IPS-NIHi11 (cell line): ENCODE data around the gene ADARB1.
"Not testable (repeated sequence)": the region's sequence is repeated elsewhere in the genome, so short reads cannot be mapped to it uniquely, and the experiment has no call there.

ENCODE experiments used
- DNase-seq: peaks from one replicate; pipeline ENCODE4 v3.0.0; 2012; ENCODE audit warnings: mixed read lengths, low spot score

The ADARB1 gene

GRCh38 chr21:45074048-45074817, at the start of gene ADARB1:
ADARB1 (plus strand) TSS chr21:45074580; CDS start chr21:45171657, 97,077 bp downstream.
- DNase-seq = peak; percentile 97

GRCh38 chr21:45026066-45026745, 48.2 kb upstream of the ADARB1 start:
- DNase-seq = no peak

- no peak for DNase-seq
Observed at GRCh38 chr21:45026826-45027225, 47.6 kb upstream of the ADARB1 start.

GRCh38 chr21:45027241-45028196, 46.9 kb upstream of the ADARB1 start:
- no peak for DNase-seq

GRCh38 chr21:45028645-45029044, 45.7 kb upstream of the ADARB1 start:
- not testable (repeated sequence) for DNase-seq

GRCh38 chr21:45029298-45029947, 45.0 kb upstream of the ADARB1 start:
- DNase-seq = peak; percentile 79

- DNase-seq = peak; percentile 76
Observed at GRCh38 chr21:45029948-45030681, 44.3 kb upstream of the ADARB1 start.

GRCh38 chr21:45030682-45031570, 43.5 kb upstream of the ADARB1 start:
- no peak for DNase-seq

GRCh38 chr21:45031571-45032191, 42.7 kb upstream of the ADARB1 start:
- DNase-seq = no peak

- DNase-seq = no peak
Observed at GRCh38 chr21:45032332-45032731, 42.0 kb upstream of the ADARB1 start.

- no peak for DNase-seq
Observed at GRCh38 chr21:45032977-45033710, 41.2 kb upstream of the ADARB1 start.

GRCh38 chr21:45033791-45034555, 40.4 kb upstream of the ADARB1 start:
- no peak for DNase-seq

- DNase-seq = no peak
Observed at GRCh38 chr21:45034556-45035476, 39.6 kb upstream of the ADARB1 start.

- no peak for DNase-seq
Observed at GRCh38 chr21:45035477-45035848, 38.9 kb upstream of the ADARB1 start.

- DNase-seq = no peak
Observed at GRCh38 chr21:45036630-45037029, 37.8 kb upstream of the ADARB1 start.

- DNase-seq = no peak
Observed at GRCh38 chr21:45037986-45038385, 36.4 kb upstream of the ADARB1 start.
